Amniotic stem cell (primary cell): ENCODE data around the gene GTSE1.
A peak's percentile ranks its signal among the peaks of the same experiment; 100 is the strongest.

Experiments used
- DNase-seq: peaks from one replicate; lab custom pipeline; 2025; lab: John Stamatoyannopoulos, UW

Gene GTSE1

GRCh38 chr22:46329616-46330015 is 32.9 kb downstream of the GTSE1 start:
- DNase-seq = no peak

DNA sequence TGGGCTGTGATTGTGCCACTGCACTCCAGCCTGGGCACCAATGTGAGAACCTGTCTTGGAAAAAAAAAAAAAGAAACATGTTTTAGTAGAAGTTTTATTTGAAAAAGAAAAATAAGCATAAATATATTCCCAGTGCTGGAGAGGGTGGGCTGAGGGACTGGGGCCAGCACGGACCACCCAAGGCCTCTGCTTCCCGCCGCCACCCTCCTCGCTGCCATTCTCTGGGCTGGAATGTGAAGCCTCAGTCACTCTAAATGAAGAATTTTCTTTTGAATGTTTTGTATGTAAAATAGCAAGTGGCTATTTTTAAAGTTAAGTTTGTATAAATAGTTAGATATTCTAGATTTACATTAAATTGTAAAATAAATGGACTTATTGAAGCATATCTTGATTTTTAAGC is 33.8 kb downstream of the GTSE1 start:
- no peak for DNase-seq

GRCh38 chr22:46331496-46331895 is 34.8 kb downstream of the GTSE1 start:
- no peak for DNase-seq

GRCh38 chr22:46335201-46336118 is 38.8 kb downstream of the GTSE1 start, which contains the start of gene TRMU:
Gene TRMU (plus strand): TSS chr22:46335714. CDS start chr22:46335765, 51 bp downstream.
- DNase-seq = peak; percentile 67

GRCh38 chr22:46336119-46337078 is 39.7 kb downstream of the GTSE1 start:
- DNase-seq = no peak

- DNase-seq = no peak
Measured at GRCh38 chr22:46337870-46338269, 41.2 kb downstream of the GTSE1 start.

GRCh38 chr22:46338636-46339035 is 42.0 kb downstream of the GTSE1 start:
- DNase-seq = no peak

DNA sequence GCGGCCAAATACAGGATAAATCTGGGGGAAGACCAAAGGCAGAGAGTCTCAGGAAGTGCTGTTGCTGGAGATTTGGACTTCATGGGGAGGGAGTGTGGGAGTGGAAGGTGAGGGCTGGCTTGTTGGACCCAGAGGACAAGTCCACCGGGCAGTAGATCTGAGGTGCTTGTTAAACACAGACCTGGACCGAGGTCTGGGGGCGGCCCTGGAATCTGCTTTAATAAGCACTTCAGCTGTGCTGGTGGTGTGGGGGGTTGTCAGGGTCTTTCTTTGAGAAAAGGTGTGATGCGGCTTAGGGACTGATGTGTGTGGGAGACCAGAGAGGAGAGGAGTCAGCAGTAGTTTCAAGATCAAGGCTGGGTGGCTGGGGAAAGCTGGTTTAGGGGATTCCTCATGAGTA is 43.3 kb downstream of the GTSE1 start:
- DNase-seq = no peak

- DNase-seq = no peak
Measured at GRCh38 chr22:46340676-46341075, 44.0 kb downstream of the GTSE1 start.

DNA sequence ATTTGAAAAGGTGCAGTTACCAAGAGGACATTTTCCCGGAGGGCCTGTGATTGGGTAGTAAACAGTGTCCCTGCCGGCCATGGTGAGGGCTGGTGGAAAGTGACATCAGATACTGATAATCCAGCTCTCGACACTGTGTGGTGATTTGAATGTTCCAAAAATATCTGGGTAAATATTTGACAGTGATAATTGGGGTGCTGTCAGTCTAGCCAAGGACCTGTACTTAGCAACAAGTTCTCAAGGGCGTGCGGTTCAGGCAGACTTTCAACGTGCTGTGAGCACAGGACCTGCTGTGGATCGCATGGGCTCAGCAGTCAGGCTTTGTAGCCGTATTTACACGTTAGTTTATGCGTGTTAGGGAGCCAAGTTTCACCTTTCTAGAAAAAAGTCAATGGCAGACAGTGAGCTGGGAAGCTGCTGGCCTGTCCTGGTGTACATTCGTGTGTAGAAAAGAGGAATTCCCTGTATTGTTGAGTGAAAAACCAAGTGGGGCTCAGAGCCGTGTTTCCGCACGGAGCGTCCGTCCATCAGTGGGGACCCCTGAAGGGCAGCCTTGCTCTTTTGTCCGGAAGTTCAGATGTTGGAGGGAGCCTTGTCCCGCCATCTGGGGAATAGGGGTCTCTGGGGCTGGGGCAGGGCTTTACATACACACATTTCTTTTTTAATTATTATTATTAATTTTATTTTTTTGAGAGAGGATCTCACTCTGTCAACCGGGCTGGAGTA is 50.2 kb downstream of the GTSE1 start:
- no peak for DNase-seq

DNA sequence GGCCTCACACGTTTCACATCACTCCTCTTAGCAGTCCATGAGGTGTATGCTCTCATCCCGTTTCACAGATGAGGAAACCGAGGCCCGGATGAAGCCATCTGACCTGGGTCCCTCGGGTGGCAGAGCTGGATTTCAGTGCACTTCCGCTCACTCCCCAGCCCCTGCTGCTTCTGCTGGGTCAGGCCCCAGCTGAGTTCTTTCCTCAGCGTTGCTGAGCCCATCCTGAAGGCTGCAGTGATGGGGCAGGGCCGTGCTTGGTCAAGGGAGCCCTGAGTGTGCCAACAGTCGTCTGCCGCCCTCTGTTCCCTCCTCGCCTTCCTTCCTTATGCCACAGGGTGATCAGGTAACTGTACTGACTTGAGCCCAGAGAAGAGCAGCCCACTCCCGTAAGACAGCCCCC is 51.0 kb downstream of the GTSE1 start:
- no peak for DNase-seq

GRCh38 chr22:46348099-46348695 is 51.5 kb downstream of the GTSE1 start:
- DNase-seq = no peak

DNA sequence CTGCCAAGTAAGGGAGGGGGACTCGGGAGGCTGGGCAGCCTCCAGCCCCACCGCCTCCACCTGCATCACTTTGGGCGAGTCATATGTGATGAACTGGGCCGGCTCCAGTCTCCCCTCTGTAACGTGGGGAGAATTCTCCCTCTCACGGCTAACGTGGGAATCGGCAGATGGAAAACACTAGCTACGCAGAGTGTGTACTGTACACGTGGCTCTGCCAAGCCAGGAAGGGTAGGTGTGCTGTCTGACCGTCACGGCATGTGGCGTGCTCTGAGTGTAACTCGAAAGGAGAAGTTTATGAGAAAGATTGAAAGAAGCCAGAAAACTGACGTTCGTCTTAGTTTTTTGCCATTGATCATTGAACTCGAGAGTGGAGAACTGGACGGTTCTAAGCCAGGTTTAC is 52.6 kb downstream of the GTSE1 start:
- no peak for DNase-seq

GRCh38 chr22:46349681-46350080 is 53.0 kb downstream of the GTSE1 start:
- DNase-seq = no peak

DNA sequence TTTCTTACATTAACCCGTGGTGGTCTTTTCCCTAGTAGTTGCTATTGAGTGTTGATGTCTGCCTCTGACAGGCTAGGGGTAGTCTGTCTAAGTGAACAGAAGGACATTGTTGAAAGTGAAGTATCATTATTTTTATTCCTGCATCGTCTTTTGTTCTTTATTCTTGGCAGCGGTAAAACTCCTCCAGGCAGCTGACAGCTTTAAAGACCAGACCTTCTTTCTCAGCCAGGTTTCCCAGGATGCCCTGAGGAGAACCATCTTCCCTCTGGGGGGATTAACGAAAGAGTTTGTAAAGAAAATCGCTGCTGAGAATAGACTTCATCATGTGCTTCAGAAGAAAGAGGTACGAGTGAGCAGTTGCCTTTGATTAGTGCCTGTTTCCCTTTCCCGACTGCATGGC is 53.5 kb downstream of the GTSE1 start:
- DNase-seq = no peak

- DNase-seq = no peak
Measured at GRCh38 chr22:46350646-46351045, 54.0 kb downstream of the GTSE1 start.

GRCh38 chr22:46351131-46351735 is 54.6 kb downstream of the GTSE1 start:
- DNase-seq = no peak

- no peak for DNase-seq
Measured at GRCh38 chr22:46351767-46352166, 55.1 kb downstream of the GTSE1 start.

- DNase-seq = no peak
Measured at GRCh38 chr22:46352276-46352675, 55.6 kb downstream of the GTSE1 start.

DNA sequence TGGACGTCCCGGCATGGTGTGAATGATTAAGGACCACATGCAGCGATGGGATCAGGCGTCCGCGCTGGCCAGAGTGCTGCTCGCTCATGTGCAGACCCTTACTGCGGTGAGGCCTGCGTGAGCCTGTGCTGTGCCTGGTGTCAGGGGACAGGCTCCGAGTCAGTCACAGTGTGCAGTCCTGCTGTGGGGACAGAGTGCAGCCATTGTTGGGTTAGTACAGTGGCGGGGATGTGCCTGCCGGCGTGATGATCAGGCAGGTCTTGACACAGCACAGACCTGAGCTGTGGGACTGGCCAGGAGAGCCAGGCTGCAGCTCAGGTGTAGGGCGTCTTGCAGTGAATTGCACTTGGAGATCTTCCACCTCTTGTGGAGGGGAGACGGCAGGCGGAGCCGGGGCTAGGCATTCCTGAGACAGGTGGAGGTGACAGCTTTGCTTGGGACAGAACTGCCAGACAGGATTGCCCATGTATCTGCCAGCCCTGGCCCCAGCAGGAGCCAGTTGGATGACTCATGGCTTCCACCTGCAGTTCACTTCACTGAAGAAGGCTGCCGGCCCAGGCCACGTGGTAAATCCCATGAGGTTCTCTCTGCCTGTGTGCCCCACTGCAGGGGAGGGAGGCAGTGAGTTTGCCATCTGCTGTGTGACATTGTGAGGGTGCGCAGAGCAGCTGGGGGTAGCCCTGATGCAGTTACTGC is 56.2 kb downstream of the GTSE1 start:
- DNase-seq = no peak
